ENCODE data around the gene HMGB2. TPM values are rescaled to one million over a fixed set of nuclear protein-coding genes. Genes with fewer than 3 reads are reported as not detected.

Gene HMGB2
- 95.2 to 98.6 TPM (median 98.4 TPM) in 3 replicates for total RNA-seq

DNA sequence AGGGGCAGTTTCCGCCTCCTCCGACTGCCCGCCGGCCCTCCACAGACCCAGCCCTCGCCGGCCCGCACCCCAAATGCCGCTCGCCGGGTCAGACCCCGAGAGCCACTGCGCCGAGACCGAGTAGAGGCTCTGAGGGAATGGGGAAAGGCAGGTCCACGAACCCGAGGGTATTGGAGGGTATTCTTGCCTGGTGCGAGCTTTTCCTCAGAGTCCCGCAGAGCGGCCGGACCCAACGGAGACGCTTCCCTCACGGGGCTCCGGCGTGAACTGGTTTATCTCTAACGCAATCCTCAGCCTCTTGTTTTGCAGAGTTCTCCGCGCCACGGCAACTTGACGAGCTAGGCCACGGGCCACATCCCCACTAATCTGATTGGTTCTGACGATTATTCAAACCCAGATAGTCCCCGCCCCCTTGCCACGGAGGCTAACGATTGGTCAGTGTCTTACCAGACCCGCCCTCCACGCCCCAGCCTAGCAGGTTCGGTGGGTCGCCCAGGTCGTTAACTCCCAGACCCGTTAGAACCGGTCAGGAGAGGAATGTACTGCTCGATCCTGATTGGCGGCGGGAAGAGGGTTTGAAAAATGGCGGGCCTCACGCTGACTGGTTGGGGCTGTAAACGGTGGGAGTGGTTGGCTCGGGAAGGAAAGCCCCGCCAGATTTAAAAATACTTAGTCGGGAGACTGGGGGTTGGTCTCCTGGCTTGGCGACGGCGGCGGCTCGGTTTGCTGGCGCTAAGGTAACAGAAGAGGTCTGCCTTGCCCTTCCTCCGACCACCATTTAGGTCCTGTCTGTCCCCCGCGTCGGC, at the start of gene HMGB2:
Gene HMGB2 (minus strand): TSS at position 274 of the 806 bp plus-strand sequence. CDS start 709 bp downstream, outside the sequence.
- peak; percentile 99 for DNase-seq (ENCODE audit: low spot score in 2 of 2, unreplicated experiment in 2 of 2)

GRCh38 chr4:173382349-173382748, 48.2 kb upstream of the HMGB2 start:
- DNase-seq (ENCODE audit: low spot score in 2 of 2, unreplicated experiment in 2 of 2): no peak
- Mint-ChIP-seq H3K4me3 (no peak overlapping the region), H3K36me3 (peaks cover 2% of the 10 kb centered on the region), H3K9me3 (no peaks in the 10 kb centered on the region), H3K27ac (no peak overlapping the region), H3K27me3 (ENCODE audit: low read depth) (no peaks in the 10 kb centered on the region), H3K4me1 (no peaks in the 10 kb centered on the region)
- TF ChIP-seq, protein P1, sequence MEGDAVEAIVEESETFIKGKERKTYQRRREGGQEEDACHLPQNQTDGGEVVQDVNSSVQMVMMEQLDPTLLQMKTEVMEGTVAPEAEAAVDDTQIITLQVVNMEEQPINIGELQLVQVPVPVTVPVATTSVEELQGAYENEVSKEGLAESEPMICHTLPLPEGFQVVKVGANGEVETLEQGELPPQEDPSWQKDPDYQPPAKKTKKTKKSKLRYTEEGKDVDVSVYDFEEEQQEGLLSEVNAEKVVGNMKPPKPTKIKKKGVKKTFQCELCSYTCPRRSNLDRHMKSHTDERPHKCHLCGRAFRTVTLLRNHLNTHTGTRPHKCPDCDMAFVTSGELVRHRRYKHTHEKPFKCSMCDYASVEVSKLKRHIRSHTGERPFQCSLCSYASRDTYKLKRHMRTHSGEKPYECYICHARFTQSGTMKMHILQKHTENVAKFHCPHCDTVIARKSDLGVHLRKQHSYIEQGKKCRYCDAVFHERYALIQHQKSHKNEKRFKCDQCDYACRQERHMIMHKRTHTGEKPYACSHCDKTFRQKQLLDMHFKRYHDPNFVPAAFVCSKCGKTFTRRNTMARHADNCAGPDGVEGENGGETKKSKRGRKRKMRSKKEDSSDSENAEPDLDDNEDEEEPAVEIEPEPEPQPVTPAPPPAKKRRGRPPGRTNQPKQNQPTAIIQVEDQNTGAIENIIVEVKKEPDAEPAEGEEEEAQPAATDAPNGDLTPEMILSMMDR (IDR thresholded peaks at IDR 0.05; ENCODE audit: unreplicated experiment): no peak

More for the DNA sequence above, at the start of gene HMGB2:
- TF ChIP-seq, protein P1 (IDR thresholded peaks at IDR 0.05; ENCODE audit: unreplicated experiment): no peak
- Mint-ChIP-seq H3K36me3 (peaks cover 8% of the 10 kb centered on the region), H3K4me1 (peaks cover 26% of the 10 kb centered on the region), H3K4me3 (peak within 1 kb of the TSS; percentile 98), H3K27ac (peak within 1 kb of the TSS; percentile 99), H3K27me3 (ENCODE audit: low read depth) (no peaks in the 10 kb centered on the region), H3K9me3 (no peaks in the 10 kb centered on the region)

DNA sequence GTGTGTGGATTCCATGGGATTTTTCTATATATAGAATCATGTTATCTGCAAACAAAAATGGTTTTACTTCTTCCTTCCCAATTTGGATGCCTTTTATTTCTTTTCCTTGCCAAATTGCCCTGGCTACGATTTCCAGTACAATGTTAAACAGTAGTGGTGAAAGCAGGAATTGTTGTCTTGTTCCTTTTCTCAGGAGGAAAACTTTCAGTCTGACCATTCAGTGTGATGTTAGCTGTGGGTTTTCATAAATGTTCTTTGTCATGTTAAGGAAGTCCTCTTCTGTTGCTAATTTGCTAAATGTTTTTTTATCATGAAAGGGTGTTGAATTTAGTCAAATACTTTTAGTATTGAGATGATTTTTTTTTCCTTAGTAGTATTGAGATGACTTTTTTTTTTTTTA, 47.5 kb upstream of the HMGB2 start:
- no peaks in the 10 kb centered on the region for H3K27me3 Mint-ChIP-seq (ENCODE audit: low read depth)
- H3K4me3 Mint-ChIP-seq: no peak overlapping the region
- H3K9me3 Mint-ChIP-seq: no peaks in the 10 kb centered on the region
- H3K36me3 Mint-ChIP-seq: peaks cover 2% of the 10 kb centered on the region
- no peak overlapping the region for H3K27ac Mint-ChIP-seq
- no peaks in the 10 kb centered on the region for H3K4me1 Mint-ChIP-seq
- DNase-seq (ENCODE audit: low spot score in 2 of 2, unreplicated experiment in 2 of 2): no peak
- TF ChIP-seq, protein P1 (IDR thresholded peaks at IDR 0.05; ENCODE audit: unreplicated experiment): no peak

GRCh38 chr4:173380987-173381386, 46.8 kb upstream of the HMGB2 start:
- no peaks in the 10 kb centered on the region for H3K27me3 Mint-ChIP-seq (ENCODE audit: low read depth)
- H3K36me3 Mint-ChIP-seq: peaks cover 4% of the 10 kb centered on the region
- H3K4me3 Mint-ChIP-seq: no peak overlapping the region
- no peaks in the 10 kb centered on the region for H3K9me3 Mint-ChIP-seq
- no peaks in the 10 kb centered on the region for H3K4me1 Mint-ChIP-seq
- H3K27ac Mint-ChIP-seq: no peak overlapping the region
- TF ChIP-seq, protein P1 (IDR thresholded peaks at IDR 0.05; ENCODE audit: unreplicated experiment): no peak
- DNase-seq (ENCODE audit: low spot score in 2 of 2, unreplicated experiment in 2 of 2): no peak

DNA sequence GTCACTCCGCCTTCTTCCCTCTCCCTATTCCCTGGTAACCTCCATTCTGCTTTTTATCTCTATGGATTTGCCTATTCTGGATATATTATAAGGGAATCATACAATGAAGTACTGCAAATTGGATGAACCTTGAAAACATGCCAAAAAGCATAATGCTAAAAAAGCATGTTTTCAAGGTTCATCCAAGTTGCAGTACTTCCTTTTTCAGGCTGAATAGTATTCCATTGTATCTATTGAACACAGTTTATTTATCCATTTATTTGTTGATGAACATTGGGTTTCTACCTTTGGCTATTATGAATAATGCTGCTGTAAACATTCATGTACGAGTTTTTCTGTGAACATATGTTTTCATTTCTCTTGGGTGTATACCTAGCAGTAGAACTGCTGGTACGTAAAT, 45.8 kb upstream of the HMGB2 start:
- TF ChIP-seq, protein P1 (IDR thresholded peaks at IDR 0.05; ENCODE audit: unreplicated experiment): no peak
- H3K27me3 Mint-ChIP-seq (ENCODE audit: low read depth): no peaks in the 10 kb centered on the region

More for the DNA sequence above, 45.8 kb upstream of the HMGB2 start:
- H3K4me1 Mint-ChIP-seq: no peaks in the 10 kb centered on the region
- no peak overlapping the region for H3K4me3 Mint-ChIP-seq
- no peaks in the 10 kb centered on the region for H3K9me3 Mint-ChIP-seq
- no peak for DNase-seq (ENCODE audit: low spot score in 2 of 2, unreplicated experiment in 2 of 2)
- peaks cover 6% of the 10 kb centered on the region for H3K36me3 Mint-ChIP-seq
- H3K27ac Mint-ChIP-seq: no peak overlapping the region

Data from mesothelial cell of epicardium (in vitro differentiated cells).